ENCODE measurements around the gene FBXL4. TPM values are rescaled to one million over a fixed set of nuclear protein-coding genes. Genes with fewer than 3 reads are reported as not detected.

Gene FBXL4
- polyA plus RNA-seq, 3 donors from 2014 or later: 2.9 to 8.6 (median 4.6) TPM

Other genes starting within 250 kb of the FBXL4 start
- gene POU3F2, start 113.4 kb downstream of the FBXL4 start, polyA plus RNA-seq: not detected

All from immature natural killer cell (primary cell).